A673 (cell line): Measurements from ENCODE around the gene MTERF4.

Source experiments
- CTCF ChIP-seq: fragments of 300-800, 200-600 bp; sonication (generic); conservative IDR thresholded peaks from 2 replicates; pipeline ENCODE4 v1.5.1; 2017; ENCODE audit warnings: low read depth, mild to moderate bottlenecking, antibody characterized with exemption, low read length, moderate library complexity, mixed read lengths
- EZH2 ChIP-seq: fragments of 200-600 bp; sonication (generic); IDR thresholded peaks from 2 replicates; pipeline ENCODE4 v1.6.1; 2017; ENCODE audit warnings: borderline replicate concordance, low read depth, mild to moderate bottlenecking, mixed read lengths, antibody characterized with exemption, low read length; ENCODE audit not compliant: poor library complexity, severe bottlenecking

- TF ChIP-seq CTCF = no peak
- TF ChIP-seq EZH2 = no peak
Observed at GRCh38 chr2:241137276-241138190, 35.4 kb upstream of the MTERF4 start.
